ENCODE data around the gene CEP192.

GRCh38 chr18:13100942-13101658 lies 109.9 kb downstream of the CEP192 start:
- TF ChIP-seq RAD21 (IDR thresholded peaks at IDR 0.05; ENCODE audit: low read depth), result no peak
- TF ChIP-seq USF1 (IDR thresholded peaks at IDR 0.05), result no peak
- no peak for TF ChIP-seq MAX (IDR thresholded peaks at IDR 0.05)
- TF ChIP-seq YY1 (IDR thresholded peaks at IDR 0.05; ENCODE audit: low read depth), result no peak
- TF ChIP-seq TAF1 (IDR thresholded peaks at IDR 0.05; ENCODE audit: low read depth), result no peak
